ENCODE results near the gene RARA.
"Not testable (repeated sequence)": the region's sequence is repeated elsewhere in the genome, so short reads cannot be mapped to it uniquely, and the experiment has no call there.

The RARA gene

DNA sequence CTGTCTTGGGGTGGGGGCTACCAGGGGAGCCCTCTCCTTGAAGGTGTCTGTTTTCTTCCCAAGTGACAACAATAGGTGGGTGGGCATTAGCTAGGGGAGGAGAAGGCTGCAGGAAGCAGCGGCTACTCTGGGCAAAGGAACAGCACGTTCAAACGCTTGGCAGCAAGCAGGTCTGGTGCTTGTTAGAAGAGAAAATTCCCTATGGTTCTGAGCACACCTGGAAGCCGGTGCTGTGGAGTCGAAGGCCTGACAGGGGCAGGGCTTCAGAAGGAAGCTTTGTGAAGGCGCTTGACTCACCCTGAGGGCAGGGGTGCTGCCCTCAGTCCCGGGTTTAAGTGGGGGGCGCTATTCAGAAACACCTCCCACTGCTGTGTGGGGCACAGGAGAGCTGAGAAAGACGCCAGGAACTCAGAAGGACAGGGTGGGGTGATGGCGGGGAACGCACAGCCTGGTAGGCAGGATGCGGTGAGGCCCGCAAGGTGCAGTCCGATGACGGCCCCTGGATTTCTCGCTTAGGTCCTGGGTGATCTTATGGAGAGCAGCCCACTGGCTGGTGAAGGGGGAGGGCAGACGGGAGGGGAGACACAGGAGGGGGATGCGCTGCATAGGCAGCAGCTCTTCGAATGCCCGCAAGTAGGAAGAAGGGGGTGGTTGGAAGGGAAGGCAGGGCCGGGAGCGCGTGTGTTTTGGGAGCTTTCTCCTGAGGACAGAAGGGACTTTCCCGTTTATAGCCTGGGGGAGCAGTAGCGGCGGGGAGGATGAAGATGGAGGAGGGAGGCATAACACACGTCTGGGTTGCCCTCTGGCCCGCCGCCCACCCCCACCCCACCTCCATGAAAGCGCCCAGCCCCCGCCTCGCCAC, 52.3 kb downstream of the RARA start:
- DNase-seq = no peak

DNA sequence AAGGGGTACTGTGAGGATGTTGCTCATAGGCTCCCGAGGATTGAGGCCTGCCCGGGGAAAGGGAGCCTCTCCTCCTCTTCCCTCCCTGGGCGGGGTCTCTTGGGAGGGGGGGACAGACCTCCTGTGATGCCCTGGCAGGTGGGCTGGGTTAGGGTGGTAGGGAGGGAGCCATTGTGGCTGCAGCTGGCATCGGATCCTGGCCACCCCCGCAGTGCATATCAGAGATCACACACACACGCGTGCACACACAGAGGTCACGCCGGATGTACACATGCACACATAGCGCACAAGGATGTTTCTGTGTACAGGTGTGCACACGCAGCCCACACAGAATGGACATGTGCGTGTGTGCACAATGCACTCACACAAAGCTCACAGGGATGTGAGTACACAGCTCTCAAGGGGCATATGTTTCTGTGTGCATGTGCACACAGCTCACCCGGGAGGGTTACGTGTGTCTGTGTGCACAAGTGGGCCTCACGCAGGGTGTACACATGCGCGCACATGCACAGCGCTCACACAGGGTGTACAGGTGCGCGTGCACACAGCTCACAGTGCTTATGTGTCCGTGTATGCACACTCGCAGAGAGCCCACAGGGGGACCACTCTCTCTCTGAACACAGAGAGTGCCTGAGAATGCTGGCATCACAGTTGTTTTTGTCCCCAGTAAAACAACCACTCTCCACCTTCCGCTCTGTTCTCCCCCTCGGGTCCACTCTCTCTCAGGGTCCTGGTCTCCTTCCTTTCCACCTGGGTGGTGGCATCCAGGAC, 53.1 kb downstream of the RARA start:
- no peak for DNase-seq

DNA sequence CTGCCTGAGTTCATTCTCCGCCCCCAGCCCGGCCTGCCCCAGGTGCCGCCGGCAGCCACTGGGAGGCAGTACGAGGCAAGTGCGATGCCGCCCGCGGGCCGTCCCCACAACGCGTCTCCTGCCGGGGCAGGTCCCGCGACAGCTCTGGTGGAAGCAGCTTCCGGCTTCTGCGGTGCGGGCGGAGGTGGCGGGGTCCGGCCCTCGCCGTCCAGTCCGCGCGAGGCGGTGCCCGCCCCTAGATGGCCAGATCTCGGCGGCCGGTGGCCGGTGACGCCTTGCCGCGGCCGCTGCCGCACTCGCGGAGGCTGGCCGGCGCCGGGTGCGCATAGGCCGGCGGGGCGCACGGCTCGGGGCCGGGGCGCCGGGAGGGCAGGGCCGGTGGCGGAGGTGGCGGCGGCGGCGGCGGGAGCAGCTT, 53.7 kb downstream of the RARA start:
- DNase-seq = peak; percentile 92

DNA sequence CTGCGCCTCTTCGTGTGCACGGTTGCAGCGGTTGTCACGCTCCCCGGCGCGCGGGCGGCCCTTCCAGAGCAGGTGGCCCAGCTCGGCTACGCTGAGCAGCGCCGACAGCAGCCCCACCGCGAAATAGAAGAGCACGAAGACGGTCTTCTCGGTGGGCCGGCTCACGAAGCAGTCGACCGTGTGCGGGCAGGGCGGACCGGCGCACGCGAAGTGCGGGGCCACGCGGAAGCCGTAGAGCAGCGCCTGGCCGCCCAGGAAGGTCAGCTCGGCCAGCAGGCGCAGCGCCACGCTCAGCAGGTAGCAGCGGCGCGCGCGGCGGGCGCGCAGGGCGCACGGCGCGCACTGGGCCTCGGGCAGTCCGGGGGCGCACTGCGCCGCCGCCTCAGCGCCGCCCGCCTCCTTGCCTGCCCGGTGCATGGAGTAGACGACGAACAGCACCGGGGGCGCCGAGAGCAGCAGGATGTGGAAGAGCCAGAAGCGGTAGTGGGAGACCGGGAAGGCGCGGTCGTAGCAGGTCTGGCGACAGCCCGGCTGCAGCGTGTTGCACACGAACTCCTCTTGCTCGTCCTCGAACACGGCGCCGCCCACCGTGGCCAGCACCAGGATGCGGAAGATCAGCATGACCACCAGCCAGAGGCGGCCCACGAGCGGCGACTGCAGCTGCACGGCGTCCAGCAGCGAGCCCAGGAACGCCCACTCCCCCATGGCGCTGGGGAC, 54.3 kb downstream of the RARA start:
- DNase-seq = no peak

DNA sequence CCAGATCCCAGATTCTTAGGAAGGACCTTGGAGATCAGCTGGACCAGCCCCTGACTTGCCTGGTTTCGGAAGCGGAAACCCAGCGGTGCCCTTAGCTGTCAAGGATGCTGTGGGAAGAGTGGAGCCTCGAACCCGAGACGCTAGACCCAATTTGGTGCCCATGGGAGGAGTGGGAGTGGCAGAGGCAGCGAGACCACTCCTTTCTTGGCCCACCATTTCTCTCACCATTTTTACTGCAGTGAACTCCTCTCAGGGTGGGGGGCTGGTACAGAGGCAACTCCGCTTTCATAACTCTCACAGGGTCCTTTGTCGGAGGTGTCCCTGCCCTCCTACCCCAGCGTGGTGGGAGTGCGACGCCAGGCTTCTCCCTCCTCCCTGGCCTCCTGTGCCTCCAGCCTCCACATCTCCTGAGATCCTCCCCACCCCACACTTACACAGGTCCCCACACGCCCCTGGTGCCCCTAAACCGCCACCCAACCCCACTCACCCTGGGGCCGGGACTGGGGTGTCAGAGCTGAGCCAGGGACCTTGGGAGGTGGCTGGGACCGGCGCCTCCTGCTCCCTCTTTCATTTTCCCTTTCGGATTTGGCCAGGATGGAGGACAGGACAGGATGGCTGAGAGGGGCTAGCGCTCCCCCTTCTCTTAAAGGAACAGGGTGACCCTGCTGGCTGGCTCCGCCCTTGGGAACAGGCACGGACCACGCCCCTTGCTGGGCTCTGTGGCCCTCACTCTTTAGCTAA, 55.3 kb downstream of the RARA start, which contains the start of gene GJD3:
Gene GJD3 (minus strand): TSS at position 617 of the 741 bp plus-strand sequence. CDS start 922 bp downstream, outside the sequence.
- DNase-seq = no peak

GRCh38 chr17:40364906-40365305, 55.9 kb downstream of the RARA start:
- DNase-seq = no peak

GRCh38 chr17:40366076-40366860, 57.3 kb downstream of the RARA start:
- no peak for DNase-seq

- DNase-seq = peak; percentile 43
These were observed 58.0 kb downstream of the RARA start for GRCh38 chr17:40366861-40367518.

- peak; percentile 37 for DNase-seq
These were observed 58.7 kb downstream of the RARA start for GRCh38 chr17:40367728-40368127.

- peak; percentile 25 for DNase-seq
These were observed 60.9 kb downstream of the RARA start for GRCh38 chr17:40369923-40370322.

DNA sequence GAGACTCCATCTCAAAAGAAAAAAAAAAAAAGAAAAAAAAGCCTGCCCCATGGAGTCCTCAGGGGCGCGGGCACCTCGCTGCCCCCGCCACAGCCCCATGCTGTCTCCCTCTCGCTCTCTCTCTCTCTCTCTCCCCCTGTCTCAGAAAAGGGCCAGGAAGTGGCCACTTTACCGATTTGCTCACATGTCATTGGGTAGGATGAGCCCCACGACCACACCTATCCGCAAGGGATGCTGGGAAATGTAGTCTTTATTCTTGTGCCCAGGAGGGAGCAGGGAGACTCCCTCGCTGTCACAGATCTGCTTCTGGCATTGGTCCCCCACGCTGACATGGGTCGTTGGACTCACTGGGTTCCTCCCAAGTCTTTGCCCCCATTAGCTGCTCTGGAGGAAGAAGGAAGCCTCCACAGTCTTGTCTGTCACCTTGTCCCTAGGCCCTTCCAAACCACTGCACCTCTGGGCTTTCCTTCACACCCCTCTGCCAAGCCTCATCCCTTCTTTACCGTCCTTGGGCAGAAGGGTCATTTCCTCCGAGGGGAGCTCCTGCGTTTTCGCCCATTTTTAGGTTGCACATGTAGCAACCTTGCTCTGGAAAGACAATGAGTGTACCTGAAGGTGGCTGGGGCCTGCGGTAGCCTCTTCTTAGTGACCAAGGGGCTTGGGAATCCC, 62.4 kb downstream of the RARA start:
- DNase-seq = peak; percentile 64

- DNase-seq = no peak
These were observed 63.1 kb downstream of the RARA start for GRCh38 chr17:40372031-40372430.

DNA sequence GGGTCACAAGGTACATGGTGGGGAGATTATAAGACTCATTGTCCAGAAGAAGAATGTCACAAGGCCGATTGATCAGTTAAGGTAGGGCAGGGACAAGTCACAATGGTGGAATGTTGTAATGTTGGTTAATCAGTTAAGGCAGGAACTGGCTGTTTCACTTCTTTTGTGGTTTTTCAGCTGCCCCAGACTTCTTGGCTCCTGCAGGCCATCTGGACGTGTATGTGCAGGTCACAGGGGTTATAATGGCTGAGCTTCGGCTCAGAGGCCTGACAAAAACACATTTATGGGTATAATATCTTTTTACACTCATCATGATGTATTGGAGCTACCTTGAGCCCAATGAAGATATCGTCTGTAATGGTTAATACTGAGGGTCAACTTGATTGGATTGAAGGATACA, 63.7 kb downstream of the RARA start:
- DNase-seq = not testable (repeated sequence)

- DNase-seq = no peak
These were observed 64.3 kb downstream of the RARA start for GRCh38 chr17:40373324-40373723.

GRCh38 chr17:40373999-40374398, 65.0 kb downstream of the RARA start:
- DNase-seq = no peak

GRCh38 chr17:40374821-40375498, 66.0 kb downstream of the RARA start:
- no peak for DNase-seq

DNA sequence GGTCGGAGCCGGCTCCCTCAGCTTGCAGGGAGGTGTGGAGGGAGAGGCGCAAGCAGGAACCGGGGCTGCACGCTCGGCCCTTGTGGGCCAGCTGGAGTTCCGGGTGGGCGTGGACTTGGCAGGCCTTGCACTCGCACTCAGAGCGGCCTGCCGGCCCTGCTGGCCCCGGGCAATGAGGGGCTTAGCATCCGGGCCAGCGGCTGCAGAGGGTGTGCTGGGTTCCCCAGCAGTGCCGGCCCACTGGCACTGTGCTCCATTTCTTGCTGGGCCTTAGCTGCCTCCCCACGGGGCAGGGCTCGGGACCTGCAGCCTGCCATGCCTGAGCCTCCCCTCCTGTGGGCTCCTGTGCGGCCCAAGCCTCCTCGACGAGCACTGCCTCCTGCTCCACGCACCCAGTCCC, 66.8 kb downstream of the RARA start:
- not testable (repeated sequence) for DNase-seq

- not testable (repeated sequence) for DNase-seq
These were observed 67.6 kb downstream of the RARA start for GRCh38 chr17:40376541-40376940.

GRCh38 chr17:40377832-40378231, 68.9 kb downstream of the RARA start:
- DNase-seq = no peak

- no peak for DNase-seq
These were observed 70.0 kb downstream of the RARA start for GRCh38 chr17:40378966-40379365.
